HG03575 (cell line): ENCODE data around the gene NUP62CL.
"Not testable (repeated sequence)": the region's sequence is repeated elsewhere in the genome, so short reads cannot be mapped to it uniquely, and the experiment has no call there.

Source experiments
- ATAC-seq: cut with Tn5 transposase; IDR thresholded peaks from one replicate; pipeline ENCODE4 v1.9.1; 2021; ENCODE audit not compliant: unreplicated experiment, insufficient number of reproducible peaks, low FRiP score; ENCODE audit errors: extremely low read depth

The NUP62CL gene, protein sequence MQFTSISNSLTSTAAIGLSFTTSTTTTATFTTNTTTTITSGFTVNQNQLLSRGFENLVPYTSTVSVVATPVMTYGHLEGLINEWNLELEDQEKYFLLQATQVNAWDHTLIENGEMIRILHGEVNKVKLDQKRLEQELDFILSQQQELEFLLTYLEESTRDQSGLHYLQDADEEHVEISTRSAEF

DNA sequence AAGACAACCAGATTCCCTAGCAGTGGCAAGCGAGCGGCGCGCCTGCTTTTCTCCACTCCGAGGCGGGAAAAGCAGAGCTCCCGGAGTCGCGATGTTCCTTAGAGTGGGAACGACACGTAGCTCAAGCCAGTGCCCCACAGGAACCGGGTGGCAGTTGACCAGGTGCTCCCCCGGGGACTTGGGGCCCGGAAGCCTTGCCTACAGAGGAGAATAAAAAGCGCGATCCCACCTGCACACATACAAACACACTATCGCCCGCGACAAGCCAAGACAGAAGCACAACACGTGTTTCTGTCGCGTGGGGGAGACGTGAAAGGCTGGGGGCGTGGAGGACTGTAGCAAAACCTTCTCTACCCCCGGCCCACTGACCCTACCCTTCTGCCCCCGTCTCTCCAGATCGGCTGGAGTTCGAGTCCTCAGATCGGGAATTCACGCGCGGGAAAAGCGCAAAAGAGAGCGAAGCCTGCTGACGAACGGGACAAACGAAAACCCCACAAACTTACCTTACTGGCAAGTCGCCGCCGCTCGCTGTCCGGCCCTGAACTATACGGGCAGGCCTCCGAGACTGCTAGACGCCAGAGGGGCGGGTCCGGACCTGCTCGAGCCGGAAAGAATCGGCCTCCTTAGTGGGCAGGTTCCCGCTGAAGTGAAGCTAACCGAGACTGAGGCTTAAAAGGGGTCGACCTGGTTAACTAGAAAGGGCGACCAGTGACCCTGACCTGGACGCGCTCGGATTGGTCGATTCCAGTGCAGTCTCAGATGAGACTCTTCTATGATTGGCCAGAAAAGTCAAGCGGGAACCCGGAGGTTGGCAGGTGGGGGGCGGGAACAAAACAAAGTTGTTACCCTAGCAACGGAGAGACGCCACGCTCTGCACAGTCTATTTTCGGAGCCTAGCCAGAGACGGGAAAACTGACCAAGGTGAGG, at the start of gene NUP62CL, which contains the start of gene DNAAF6:
Gene NUP62CL (minus strand): TSS at position 664 of the 927 bp plus-strand sequence. CDS start 31,287 bp downstream, outside the sequence.
Gene DNAAF6 (plus strand): TSS at position 842 of the 927 bp plus-strand sequence. CDS start 6,265 bp downstream, outside the sequence.
- peak; percentile 95 for ATAC-seq

DNA sequence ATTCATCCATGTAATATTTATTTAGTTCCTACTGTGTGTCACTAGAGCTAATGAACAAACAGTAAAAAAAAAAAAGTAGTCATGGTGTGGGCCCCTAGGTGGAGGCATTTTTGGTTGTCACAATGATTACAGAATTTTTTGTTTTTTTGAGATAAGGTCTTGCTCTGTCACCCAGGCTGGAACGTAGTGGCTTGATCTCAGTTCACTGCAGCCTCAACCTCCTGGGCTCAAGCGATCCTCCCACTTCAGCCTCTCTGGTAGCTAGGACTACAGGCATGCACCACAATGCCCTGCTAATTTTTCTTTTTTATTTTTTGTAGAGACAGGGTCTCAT, 22.2 kb upstream of the NUP62CL start:
- ATAC-seq: no peak

DNA sequence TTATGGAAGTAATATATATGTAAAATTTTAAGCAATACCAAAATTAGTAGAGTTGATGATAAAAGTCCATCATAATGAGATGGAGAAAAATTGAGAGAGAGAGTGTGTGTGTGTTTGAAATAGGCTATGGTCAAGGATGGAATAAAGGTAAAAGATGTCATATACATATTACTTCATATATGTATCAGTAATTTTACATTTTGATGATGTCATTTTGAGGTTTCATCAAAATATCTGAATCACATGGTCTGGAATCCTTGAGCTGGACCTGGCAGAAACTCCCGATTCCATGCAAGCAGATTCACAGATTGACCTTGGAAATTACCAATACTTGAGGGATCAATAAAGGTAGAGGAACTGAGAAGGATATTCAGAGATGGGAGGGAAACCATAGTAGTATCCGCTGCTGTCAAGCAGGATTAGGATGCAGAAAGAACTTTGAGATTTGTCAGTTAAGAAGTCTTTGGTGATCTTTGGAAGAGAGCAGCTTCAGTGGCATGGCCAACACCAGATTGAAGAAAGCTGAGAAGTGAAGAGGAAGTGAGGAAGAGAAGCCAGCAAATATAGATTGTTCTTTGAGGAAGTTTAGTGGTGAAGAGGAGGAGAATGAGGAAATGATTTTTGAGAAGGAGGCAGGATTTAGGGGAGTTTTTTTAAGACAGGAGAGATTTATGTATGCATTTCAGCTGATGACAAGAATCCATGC, 21.7 kb upstream of the NUP62CL start:
- ATAC-seq: no peak

GRCh38 chrX:107226757-107227156, 20.5 kb upstream of the NUP62CL start:
- no peak for ATAC-seq

- ATAC-seq: no peak
Measured at GRCh38 chrX:107213477-107213876, 7.2 kb upstream of the NUP62CL start.

GRCh38 chrX:107207943-107208342, 1.7 kb upstream of the NUP62CL start:
- no peak for ATAC-seq

DNA sequence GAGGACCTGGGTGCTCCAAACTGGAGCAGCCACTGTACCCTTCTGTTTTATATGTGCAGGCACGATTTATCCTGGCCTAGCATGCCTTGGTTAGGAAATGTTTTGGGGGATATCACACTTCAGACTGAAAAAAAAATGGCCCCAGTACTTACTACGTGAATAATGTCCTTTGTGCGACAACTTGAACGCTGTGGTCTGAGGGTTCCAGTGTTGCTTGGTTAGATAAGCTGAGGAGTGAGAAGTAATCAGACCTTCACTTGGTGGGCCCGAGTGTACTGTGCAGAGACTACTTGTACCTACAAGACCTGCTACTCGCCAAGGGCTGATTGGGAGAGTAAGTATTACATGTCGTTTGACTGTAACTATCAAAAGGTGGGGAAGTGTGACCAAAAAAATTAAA, 856 bp upstream of the NUP62CL start:
- ATAC-seq: no peak

DNA sequence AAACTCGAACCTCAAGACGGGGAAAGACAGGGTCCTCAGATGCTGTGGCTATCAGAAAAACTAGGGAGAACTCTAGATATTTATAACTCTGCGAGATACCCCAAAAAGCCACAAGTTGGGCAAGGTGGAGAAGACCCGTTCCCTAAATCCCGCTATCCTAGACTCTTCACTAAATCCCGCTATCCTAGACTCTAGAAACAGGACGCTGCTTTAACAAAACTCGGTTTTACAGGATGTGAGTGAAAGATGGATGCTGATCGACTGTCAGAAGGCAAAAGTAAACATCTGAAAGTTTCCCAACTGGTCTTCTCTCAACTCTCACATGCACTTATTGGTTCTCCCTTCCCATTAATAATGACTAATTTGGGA, 448 bp upstream of the NUP62CL start:
- no peak for ATAC-seq

- ATAC-seq: no peak
Measured at GRCh38 chrX:107204068-107204605, 2.1 kb downstream of the NUP62CL start.

DNA sequence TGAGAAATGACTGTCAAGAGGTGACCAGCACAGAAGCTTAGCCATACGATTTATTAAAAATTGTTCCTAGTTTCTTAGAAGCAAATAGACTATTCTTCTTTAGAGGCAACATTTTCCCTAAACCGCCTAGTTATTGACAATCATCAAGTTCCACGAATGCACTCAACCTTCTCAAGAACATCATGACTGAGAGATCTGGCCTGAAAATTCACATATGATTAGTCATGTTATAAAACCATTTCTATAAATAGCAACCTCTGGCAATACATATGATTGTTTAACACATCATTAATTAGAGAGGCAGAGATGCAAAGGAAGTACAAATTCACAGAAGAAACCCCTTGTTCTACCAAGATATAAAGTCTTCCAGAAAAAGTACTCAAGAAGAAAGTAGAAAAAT, 6.7 kb downstream of the NUP62CL start:
- no peak for ATAC-seq

DNA sequence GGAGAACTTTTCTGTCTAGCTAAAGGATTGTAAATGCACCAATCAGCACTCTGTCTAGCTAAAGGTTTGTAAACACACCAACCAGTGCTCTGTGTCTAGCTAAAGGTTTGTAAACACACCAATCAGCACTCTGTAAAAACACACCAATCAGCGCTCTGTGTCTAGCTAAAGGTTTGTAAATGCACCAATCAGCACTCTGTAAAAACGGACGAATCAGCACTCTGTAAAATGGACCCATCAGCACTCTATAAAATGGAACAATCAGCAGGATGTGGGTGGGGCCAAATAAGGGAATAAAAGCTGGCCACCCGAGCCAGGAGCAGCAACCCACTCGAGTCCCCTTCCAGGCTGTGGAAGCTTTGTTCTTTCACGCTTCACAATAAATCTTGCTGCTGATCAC, 8.2 kb downstream of the NUP62CL start:
- ATAC-seq: not testable (repeated sequence)

- no peak for ATAC-seq
Measured at GRCh38 chrX:107197319-107197718, 8.9 kb downstream of the NUP62CL start.

DNA sequence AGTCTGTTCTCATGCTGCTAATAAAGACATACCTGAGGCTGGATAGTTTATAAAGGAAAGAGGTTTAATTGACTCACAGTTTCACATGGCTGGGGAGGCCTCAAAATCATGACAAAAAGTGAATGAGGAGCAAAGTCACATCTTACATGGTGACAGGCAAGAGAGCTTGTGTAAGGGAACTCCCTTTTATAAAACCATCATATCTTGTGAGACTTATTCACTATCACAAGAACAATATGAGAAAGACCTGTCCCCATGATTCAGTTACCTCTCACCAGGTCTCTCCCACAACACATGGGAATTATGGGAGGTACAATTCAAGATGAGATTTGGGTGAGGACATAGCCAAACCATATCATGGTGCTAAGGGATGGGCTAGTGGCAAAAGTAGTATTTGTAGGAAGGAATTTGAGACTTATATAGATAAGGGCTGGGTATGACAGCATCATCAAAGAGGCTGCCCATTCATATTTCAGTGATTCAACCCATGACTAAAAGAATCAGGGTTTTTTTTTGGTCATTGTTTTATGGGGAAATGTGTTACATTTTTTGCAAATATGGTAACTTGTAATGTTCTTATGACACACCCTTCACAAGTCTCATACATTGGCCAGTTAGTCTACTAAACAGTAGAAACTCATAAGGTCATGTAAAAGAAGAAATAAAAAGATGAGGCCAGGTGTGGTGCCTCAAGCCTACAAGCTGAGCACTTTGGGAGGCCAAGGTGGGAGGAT, 34.7 kb downstream of the NUP62CL start:
- no peak for ATAC-seq

DNA sequence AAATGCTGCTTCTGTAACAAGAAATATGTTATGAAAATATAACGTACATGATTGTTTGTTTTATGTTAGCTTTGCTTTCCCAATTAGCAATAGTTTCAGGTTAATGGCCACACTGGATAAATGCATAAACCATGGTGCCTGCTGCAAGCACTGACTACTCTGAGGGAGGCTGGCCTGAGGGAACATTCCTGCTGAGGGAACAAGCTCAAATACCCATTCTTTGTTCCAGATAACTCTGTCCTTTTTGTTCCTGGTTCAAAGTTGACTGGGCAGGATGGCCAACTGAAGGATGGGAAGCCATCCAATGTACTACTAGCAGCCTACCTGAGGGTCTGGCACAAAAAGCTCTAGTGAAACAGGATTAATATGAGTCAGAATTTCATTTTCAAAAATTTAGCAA, 37.5 kb downstream of the NUP62CL start:
- no peak for ATAC-seq

GRCh38 chrX:107168257-107168656, 38.0 kb downstream of the NUP62CL start:
- ATAC-seq: no peak

DNA sequence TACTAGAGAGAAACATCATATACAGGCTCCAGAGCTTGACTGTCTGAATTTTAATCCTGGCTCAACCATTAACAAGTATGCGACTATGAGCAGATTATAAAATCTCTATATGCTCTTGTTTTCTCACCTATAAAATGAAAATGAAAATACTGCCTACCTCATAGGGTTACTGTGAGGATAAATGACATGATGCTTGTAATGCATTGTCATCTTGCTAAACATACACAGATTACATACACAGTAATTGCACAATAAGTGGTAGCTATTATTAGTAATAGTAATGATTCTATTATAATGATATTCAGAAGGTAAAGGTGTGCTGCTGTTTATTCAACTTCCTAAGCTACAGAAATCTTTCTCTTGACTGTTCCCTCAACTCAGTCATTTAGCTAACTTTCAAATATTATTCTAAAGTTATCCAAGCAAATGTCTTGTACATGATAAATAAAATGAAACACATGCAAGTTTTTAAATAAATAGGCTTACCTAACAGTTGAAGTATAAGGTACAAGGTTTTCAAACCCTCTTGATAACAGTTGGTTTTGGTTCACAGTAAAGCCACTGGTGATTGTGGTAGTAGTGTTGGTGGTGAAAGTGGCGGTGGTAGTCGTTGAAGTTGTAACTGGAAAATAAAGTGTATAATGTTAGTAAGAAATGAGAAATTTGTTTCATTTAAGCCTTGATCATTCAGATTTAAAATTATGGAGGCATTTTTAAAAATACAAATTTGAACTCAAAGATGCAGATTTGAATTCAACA, 38.9 kb downstream of the NUP62CL start:
- no peak for ATAC-seq

- ATAC-seq: not testable (repeated sequence)
Measured at GRCh38 chrX:107157618-107158017, 48.6 kb downstream of the NUP62CL start.
